Breast epithelium (tissue), 4 donors: ENCODE measurements around the gene DAB2IP. TPM values are rescaled to one million over a fixed set of nuclear protein-coding genes. Genes with fewer than 3 reads are reported as not detected.

Source experiments
- DNase-seq, 2 donors: peaks; one replicate each; pipeline ENCODE4 v3.0.0-alpha.2; 2019; ENCODE audit warnings: low spot score in 2 of 2
- H3K27ac ChIP-seq, 2 donors: fragments of 200-600 bp; sonication (generic) in 1 of 2; one replicate each; pipeline ENCODE4 v1.5.1; 2016 to 2019; ENCODE audit warnings: mild to moderate bottlenecking in 1 of 2
- H3K27me3 ChIP-seq, 2 donors: fragments of 200-600 bp; sonication (generic) in 1 of 2; one replicate each; pipeline versions ENCODE4 v1.5.1 to v1.6.0; 2017 to 2019; ENCODE audit warnings: control low read depth in 1 of 2, mild to moderate bottlenecking in 1 of 2
- H3K36me3 ChIP-seq: fragments of 200-600 bp; one replicate; pipeline ENCODE4 v1.5.1; 2019
- H3K4me1 ChIP-seq, 2 donors: fragments of 200-600 bp; sonication (generic); one replicate each; pipeline ENCODE4 v1.5.1; 2016 to 2019; ENCODE audit warnings: control low read depth in 1 of 2
- H3K4me3 ChIP-seq, 3 donors: fragments of 200-600 bp; sonication (generic); 1 replicate in 2 of 3; 2 replicates in 1 of 3; pipeline ENCODE4 v1.5.1; 2016 to 2019; ENCODE audit warnings: mild to moderate bottlenecking in 3 of 3, moderate library complexity in 2 of 3
- H3K9me3 ChIP-seq, 2 donors: fragments of 200-600 bp; sonication (generic) in 1 of 2; one replicate each; pipeline ENCODE4 v1.5.1; 2016 to 2019; ENCODE audit warnings: control low read depth in 1 of 2
- CTCF ChIP-seq, 3 donors: fragments of 450-650 bp; IDR thresholded peaks; one replicate each; pipeline ENCODE4 v1.5.1; 2016 to 2017; ENCODE audit warnings: antibody characterized with exemption in 3 of 3, mild to moderate bottlenecking in 3 of 3, moderate library complexity in 3 of 3
- POLR2A ChIP-seq: fragments of 450-650 bp; IDR thresholded peaks from one replicate; pipeline ENCODE4 v1.6.1; 2016; ENCODE audit warnings: antibody characterized with exemption, mild to moderate bottlenecking, moderate library complexity
- POLR2AphosphoS5 ChIP-seq, 3 donors: sonication (generic); formaldehyde crosslinking; IDR thresholded peaks; one replicate each; pipeline ENCODE4 v1.6.1; 2017; ENCODE audit warnings: antibody characterized with exemption in 3 of 3
- intact Hi-C: fragments of 100-400 bp; cut with DNase I; formaldehyde crosslinking; loops from one replicate; pipeline ENCODE4 v1.15.1; 2023; ENCODE audit warnings: low total_unique reads
- total RNA-seq, 3 donors: library from RNA; depleted of rRNA; stranded (reverse); fragments of >200 nt; gene quantifications; one replicate each; pipeline ENCODE4 v1.1.0, GENCODE V29; 2016

Gene DAB2IP
- total RNA-seq, 3 donors from 2014 or later, result 16.0 to 56.0 (median 55.8) TPM

DNA sequence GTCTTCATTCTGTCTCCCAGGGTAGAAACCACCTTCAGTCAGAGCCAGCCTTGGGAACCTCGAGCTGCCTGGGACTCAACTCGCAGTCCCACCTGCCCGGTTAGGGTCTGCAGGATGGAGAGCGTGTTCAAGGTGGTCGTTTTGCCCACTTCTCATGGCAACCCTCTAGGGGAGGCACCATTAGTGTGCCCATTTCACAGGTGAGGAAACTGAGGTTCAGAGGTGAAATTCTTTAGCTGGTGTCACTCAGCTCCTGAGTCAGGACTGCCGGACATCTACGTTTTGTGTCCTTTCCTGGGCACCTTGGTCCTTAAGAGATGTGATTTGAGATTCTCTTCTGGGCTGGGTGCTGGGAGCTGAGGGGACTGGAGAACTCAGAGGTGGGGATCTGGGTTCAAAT is 30.0 kb downstream of the DAB2IP start:
- intact Hi-C loops, result no loop called here
- Histone ChIP-seq H3K36me3 (no peaks in the 10 kb centered on the region), H3K9me3 (no peaks in the 10 kb centered on the region), H3K27ac (no peak overlapping the region), H3K4me3 (no peak overlapping the region), H3K4me1 (no peaks in the 10 kb centered on the region), H3K27me3 (no peaks in the 10 kb centered on the region)
- DNase-seq, result no peak
- no peak for TF ChIP-seq POLR2A
- TF ChIP-seq POLR2AphosphoS5 (IDR thresholded peaks at IDR 0.05), result no peak
- TF ChIP-seq CTCF (IDR thresholded peaks at IDR 0.05), result no peak

GRCh38 chr9:121682201-121682600 is 30.8 kb downstream of the DAB2IP start:
- TF ChIP-seq CTCF (IDR thresholded peaks at IDR 0.05) (no peak), POLR2AphosphoS5 (IDR thresholded peaks at IDR 0.05) (no peak), POLR2A (no peak)
- H3K4me3 ChIP-seq, result no peak overlapping the region
- H3K4me1 ChIP-seq, result no peaks in the 10 kb centered on the region
- no peaks in the 10 kb centered on the region for H3K36me3 ChIP-seq
- intact Hi-C loops, result no loop called here
- no peak overlapping the region for H3K27ac ChIP-seq
- H3K27me3 ChIP-seq, result no peaks in the 10 kb centered on the region
- H3K9me3 ChIP-seq, result no peaks in the 10 kb centered on the region
- DNase-seq, result no peak

DNA sequence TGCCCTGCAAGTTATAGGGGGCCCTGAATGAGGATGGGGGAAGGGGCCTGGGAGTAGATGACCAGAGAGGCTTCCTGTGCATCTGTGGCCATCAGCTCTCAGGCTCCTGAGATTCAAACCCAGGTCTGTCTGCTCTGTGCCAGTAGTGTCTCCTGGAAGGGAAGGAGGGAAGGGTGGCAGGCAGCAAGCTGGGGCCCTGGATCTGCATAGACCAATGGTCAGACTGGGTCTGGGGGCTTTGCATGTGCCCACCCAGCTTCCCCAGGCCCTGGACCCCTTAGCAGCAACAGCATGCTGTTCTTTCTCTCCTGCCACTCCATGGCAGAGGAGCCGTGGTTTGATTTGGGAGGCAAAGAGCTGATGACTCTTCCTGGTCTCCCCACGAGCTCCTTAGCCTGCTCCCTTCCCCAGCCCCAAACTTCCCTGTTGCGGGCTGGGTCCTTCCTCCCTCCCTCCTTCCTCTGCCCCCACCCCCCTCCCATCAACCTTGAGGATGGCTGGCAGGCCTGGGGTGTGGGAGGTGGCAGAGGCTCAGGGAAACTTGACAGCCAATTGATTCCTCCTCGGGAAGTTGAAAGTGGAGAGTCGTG is 31.6 kb downstream of the DAB2IP start:
- Histone ChIP-seq H3K4me1 (no peaks in the 10 kb centered on the region), H3K4me3 (no peak overlapping the region), H3K9me3 (no peaks in the 10 kb centered on the region), H3K36me3 (no peaks in the 10 kb centered on the region), H3K27ac (no peak overlapping the region), H3K27me3 (no peaks in the 10 kb centered on the region)
- intact Hi-C loops, result no loop called here
- no peak for DNase-seq
- TF ChIP-seq POLR2A (no peak), CTCF (IDR thresholded peaks at IDR 0.05) (no peak), POLR2AphosphoS5 (IDR thresholded peaks at IDR 0.05) (no peak)

DNA sequence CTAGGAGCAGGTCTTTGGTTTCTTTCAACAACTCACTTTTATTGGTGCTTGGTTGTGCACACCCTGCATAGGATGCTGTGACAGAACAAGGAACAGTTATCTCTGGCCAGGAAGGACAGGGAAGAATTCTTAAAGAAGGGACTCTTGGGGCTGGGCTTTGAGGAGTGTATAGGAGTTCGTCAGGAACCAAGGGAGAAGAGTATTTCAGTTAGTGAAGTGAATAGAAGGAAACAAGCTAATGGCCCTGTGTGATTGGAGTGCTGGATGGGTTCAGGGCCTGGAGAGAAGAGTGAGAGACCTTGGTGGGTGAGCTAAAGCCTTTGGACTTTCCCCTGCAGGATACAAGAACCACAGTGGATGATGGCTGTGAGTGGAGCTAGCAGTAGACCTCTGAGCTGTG is 32.2 kb downstream of the DAB2IP start:
- Histone ChIP-seq H3K36me3 (no peaks in the 10 kb centered on the region), H3K4me3 (no peak overlapping the region), H3K27ac (no peak overlapping the region)

More for the DNA sequence above, 32.2 kb downstream of the DAB2IP start:
- H3K9me3 ChIP-seq, result no peaks in the 10 kb centered on the region
- intact Hi-C loops, result no loop called here
- TF ChIP-seq CTCF (IDR thresholded peaks at IDR 0.05), result no peak
- TF ChIP-seq POLR2AphosphoS5 (IDR thresholded peaks at IDR 0.05), result no peak
- no peak for TF ChIP-seq POLR2A
- no peaks in the 10 kb centered on the region for H3K4me1 ChIP-seq
- no peaks in the 10 kb centered on the region for H3K27me3 ChIP-seq
- no peak for DNase-seq
